Adrenal gland (tissue), 5 donors: ENCODE data around the gene GNAT1.

Source experiments
- CTCF ChIP-seq, 6 experiments: fragments of 450-650 bp in 4 of 6; fragments of 200-600 bp in 2 of 6; sonication (generic) in 1 of 6; IDR thresholded peaks; 1 replicate in 5 of 6; 2 replicates in 1 of 6; pipeline versions ENCODE4 v1.5.1 to v1.8.0; 2016 to 2021; ENCODE audit warnings: antibody characterized with exemption in 6 of 6, mild to moderate bottlenecking in 2 of 6, moderate library complexity in 1 of 6
- POLR2A ChIP-seq, 2 donors: fragments of 450-650 bp; IDR thresholded peaks; one replicate each; pipeline ENCODE4 v1.6.1; 2017; ENCODE audit warnings: antibody characterized with exemption in 2 of 2, mild to moderate bottlenecking in 2 of 2, moderate library complexity in 1 of 2
- donor health status: DM: no; HTN: no; CAD: no.

GRCh38 chr3:50156549-50157493, 34.6 kb upstream of the GNAT1 start:
- TF ChIP-seq CTCF (IDR thresholded peaks at IDR 0.05) (no peak), POLR2A (IDR thresholded peaks at IDR 0.05) (no peak)
